HG02943 (cell line): ENCODE measurements around the gene IL1RAPL1.

Experiments used
- ATAC-seq: cut with Tn5 transposase; IDR thresholded peaks from one replicate; pipeline ENCODE4 v1.9.1; 2021; ENCODE audit warnings: mild to moderate bottlenecking, low read depth, moderate library complexity; ENCODE audit not compliant: unreplicated experiment

The IL1RAPL1 gene

GRCh38 chrX:29926056-29926455 lies 1338.8 kb downstream of the IL1RAPL1 start:
- ATAC-seq: no peak

GRCh38 chrX:29926659-29927058 lies 1339.4 kb downstream of the IL1RAPL1 start:
- ATAC-seq: no peak

- ATAC-seq: no peak
Observed at GRCh38 chrX:29935455-29935854, 1348.2 kb downstream of the IL1RAPL1 start.

- no peak for ATAC-seq
Observed at GRCh38 chrX:29940750-29941149, 1353.5 kb downstream of the IL1RAPL1 start.

- ATAC-seq: no peak
Observed at GRCh38 chrX:29941287-29941686, 1354.0 kb downstream of the IL1RAPL1 start.

GRCh38 chrX:29947225-29947624 lies 1360.0 kb downstream of the IL1RAPL1 start:
- ATAC-seq: no peak

GRCh38 chrX:29948653-29949052 lies 1361.4 kb downstream of the IL1RAPL1 start:
- ATAC-seq: no peak

GRCh38 chrX:29952016-29952415 lies 1364.8 kb downstream of the IL1RAPL1 start:
- no peak for ATAC-seq

GRCh38 chrX:29962061-29962460 lies 1374.8 kb downstream of the IL1RAPL1 start:
- no peak for ATAC-seq

GRCh38 chrX:29965634-29966033 lies 1378.4 kb downstream of the IL1RAPL1 start:
- no peak for ATAC-seq

- no peak for ATAC-seq
Observed at GRCh38 chrX:29992083-29992482, 1404.8 kb downstream of the IL1RAPL1 start.

- no peak for ATAC-seq
Observed at GRCh38 chrX:30005813-30006212, 1418.6 kb downstream of the IL1RAPL1 start.
